Neural cell (in vitro differentiated cells): ENCODE measurements around the gene OR2A2. TPM values are rescaled to one million over a fixed set of nuclear protein-coding genes. Genes with fewer than 3 reads are reported as not detected.

Experiments
- H2AFZ ChIP-seq: fragments of 200-600, 300-800 bp; sonication (generic), shearing (Covaris generic); 2 replicates; pipeline ENCODE4 v1.6.0; 2014; ENCODE audit warnings: low read depth, mild to moderate bottlenecking, antibody characterized with exemption, low read length, moderate library complexity
- H3F3A ChIP-seq: fragments of 200-600 bp; shearing (Covaris generic); 2 replicates; pipeline ENCODE4 v1.6.1; 2016; ENCODE audit warnings: mild to moderate bottlenecking, moderate library complexity, mixed read lengths, antibody characterized with exemption, low read length; ENCODE audit not compliant: insufficient read depth, poor library complexity, severe bottlenecking
- H3K27ac ChIP-seq: fragments of 200-600, 300-800 bp; sonication (generic), shearing (Covaris generic); 2 replicates; pipeline ENCODE4 v1.5.1; 2014; ENCODE audit warnings: mild to moderate bottlenecking, low read length, moderate library complexity
- H3K27me3 ChIP-seq: fragments of 300-800, 200-600 bp; sonication (generic), shearing (Covaris generic); 2 replicates; pipeline ENCODE4 v1.6.0; 2014; ENCODE audit warnings: mild to moderate bottlenecking, low read depth, low read length, moderate library complexity; ENCODE audit not compliant: insufficient read depth
- H3K36me3 ChIP-seq: fragments of 300-800, 200-600 bp; sonication (generic), shearing (Covaris generic); 2 replicates; pipeline ENCODE4 v1.5.1; 2014; ENCODE audit warnings: mild to moderate bottlenecking, antibody characterized with exemption, low read length, moderate library complexity; ENCODE audit not compliant: insufficient read depth
- H3K4me2 ChIP-seq: fragments of 300-800, 200-600 bp; sonication (generic), shearing (Covaris generic); 2 replicates; pipeline ENCODE4 v1.6.0; 2014; ENCODE audit warnings: mild to moderate bottlenecking, low read length
- H3K4me3 ChIP-seq: fragments of 300-800, 200-600 bp; sonication (generic), shearing (Covaris generic); 2 replicates; pipeline ENCODE4 v1.5.1; 2014; ENCODE audit warnings: mild to moderate bottlenecking, low read length, moderate library complexity
- H3K79me2 ChIP-seq: fragments of 200-600 bp; shearing (Covaris generic); replicated peaks from 2 replicates; pipeline ENCODE4 v1.6.0; 2014; ENCODE audit warnings: mild to moderate bottlenecking, low read length, moderate library complexity; ENCODE audit not compliant: insufficient read depth
- H3K9ac ChIP-seq: fragments of 300-800, 200-600 bp; sonication (generic), shearing (Covaris generic); 2 replicates; pipeline ENCODE4 v1.6.1; 2016; ENCODE audit warnings: mild to moderate bottlenecking, low read length, mixed read lengths
- H3K9me2 ChIP-seq: fragments of 200-600 bp; shearing (Covaris generic); 2 replicates; pipeline ENCODE4 v1.6.1; 2016; ENCODE audit warnings: mild to moderate bottlenecking, low read length, mixed read lengths; ENCODE audit not compliant: insufficient read depth
- H3K9me3 ChIP-seq: fragments of 200-600, 300-800 bp; sonication (generic), shearing (Covaris generic); 2 replicates; pipeline ENCODE4 v1.6.1; 2016; ENCODE audit warnings: mild to moderate bottlenecking, mixed run types, low read length, moderate library complexity, mixed read lengths
- H4K20me1 ChIP-seq: fragments of 200-600 bp; shearing (Covaris generic); 2 replicates; pipeline ENCODE4 v1.6.1; 2016; ENCODE audit warnings: mild to moderate bottlenecking, mixed run types; ENCODE audit not compliant: insufficient read depth
- EP300 ChIP-seq: fragments of 450-650 bp; conservative IDR thresholded peaks from 2 replicates; pipeline ENCODE4 v1.6.1; 2014; ENCODE audit warnings: antibody characterized with exemption, mild to moderate bottlenecking, moderate library complexity; ENCODE audit not compliant: poor library complexity, severe bottlenecking
- EZH2 ChIP-seq: fragments of 200-600, 300-800 bp; shearing (Covaris generic), sonication (generic); IDR thresholded peaks from 2 replicates; pipeline ENCODE4 v1.6.1; 2014; ENCODE audit warnings: antibody characterized with exemption, low read length, borderline replicate concordance, mild to moderate bottlenecking; ENCODE audit not compliant: insufficient read depth, poor library complexity, severe bottlenecking
- MXI1 ChIP-seq: fragments of 450-650 bp; conservative IDR thresholded peaks from 2 replicates; pipeline ENCODE4 v1.6.1; 2014; ENCODE audit warnings: antibody characterized with exemption, mild to moderate bottlenecking; ENCODE audit not compliant: poor library complexity, severe bottlenecking
- POLR2AphosphoS5 ChIP-seq: IDR thresholded peaks from 2 replicates; pipeline ENCODE4 v1.6.1; 2012
- RAD21 ChIP-seq: fragments of 450-650 bp; conservative IDR thresholded peaks from 2 replicates; pipeline ENCODE4 v1.6.1; 2014; ENCODE audit warnings: antibody characterized with exemption, mild to moderate bottlenecking, moderate library complexity
- SMC3 ChIP-seq: fragments of 450-650 bp; conservative IDR thresholded peaks from 2 replicates; pipeline ENCODE4 v1.6.1; 2014; ENCODE audit warnings: antibody characterized with exemption, mild to moderate bottlenecking, moderate library complexity; ENCODE audit not compliant: poor library complexity
- TAF1 ChIP-seq: IDR thresholded peaks from 2 replicates; pipeline ENCODE4 v1.6.1; 2012; ENCODE audit warnings: low read depth
- polyA plus RNA-seq: library from polyadenylated mRNA; depleted of rRNA; stranded (reverse); fragments of >200 nt; gene quantifications from 2 replicates; pipeline ENCODE4 v1.2.3, GENCODE V29; 2014
- TF ChIP-seq, protein P1 (sequence below): fragments of 450-650 bp; IDR thresholded peaks from 2 replicates; pipeline ENCODE4 v1.5.1; 2014; ENCODE audit warnings: antibody characterized with exemption, mild to moderate bottlenecking, moderate library complexity; ENCODE audit not compliant: poor library complexity, severe bottlenecking
- TF ChIP-seq, protein P2 (sequence below): IDR thresholded peaks from 2 replicates; pipeline ENCODE4 v1.6.1; 2012; ENCODE audit warnings: borderline replicate concordance

Gene OR2A2
- polyA plus RNA-seq, 1 donor from 2014 or later = not detected

DNA sequence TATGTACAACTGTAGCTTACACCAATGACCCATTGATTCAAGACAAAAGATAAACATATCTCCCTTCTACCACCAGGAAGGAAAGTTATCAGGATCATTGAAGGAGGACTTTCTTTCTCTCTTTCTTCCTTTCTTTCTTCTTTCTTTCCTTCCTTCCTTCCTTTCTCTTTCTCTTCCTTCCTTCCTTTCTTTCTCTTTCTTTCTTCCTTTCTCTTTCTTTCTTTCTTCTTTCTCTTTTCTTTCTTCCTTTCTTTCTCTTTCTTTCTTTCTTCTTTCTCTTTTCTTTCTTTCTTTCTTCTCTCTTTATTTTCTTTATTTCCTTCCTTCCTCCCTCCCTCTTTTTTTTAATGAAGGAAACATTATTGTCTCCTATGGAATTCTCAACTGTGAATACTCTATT, 10.6 kb upstream of the OR2A2 start:
- no peaks in the 10 kb centered on the region for H3K36me3 ChIP-seq
- H3K79me2 ChIP-seq = no peaks in the 10 kb centered on the region
- H3K4me3 ChIP-seq = no peak overlapping the region
- H3K9ac ChIP-seq = no peak overlapping the region
- H3K27me3 ChIP-seq = no peaks in the 10 kb centered on the region
- no peaks in the 10 kb centered on the region for H3K9me2 ChIP-seq
- no peaks in the 10 kb centered on the region for H3F3A ChIP-seq
- no peaks in the 10 kb centered on the region for H3K9me3 ChIP-seq
- H2AFZ ChIP-seq = no peak overlapping the region
- no peaks in the 10 kb centered on the region for H4K20me1 ChIP-seq
- H3K27ac ChIP-seq = no peak overlapping the region
- TF ChIP-seq EP300 = no peak
- no peak for TF ChIP-seq SMC3
- TF ChIP-seq, protein P1, sequence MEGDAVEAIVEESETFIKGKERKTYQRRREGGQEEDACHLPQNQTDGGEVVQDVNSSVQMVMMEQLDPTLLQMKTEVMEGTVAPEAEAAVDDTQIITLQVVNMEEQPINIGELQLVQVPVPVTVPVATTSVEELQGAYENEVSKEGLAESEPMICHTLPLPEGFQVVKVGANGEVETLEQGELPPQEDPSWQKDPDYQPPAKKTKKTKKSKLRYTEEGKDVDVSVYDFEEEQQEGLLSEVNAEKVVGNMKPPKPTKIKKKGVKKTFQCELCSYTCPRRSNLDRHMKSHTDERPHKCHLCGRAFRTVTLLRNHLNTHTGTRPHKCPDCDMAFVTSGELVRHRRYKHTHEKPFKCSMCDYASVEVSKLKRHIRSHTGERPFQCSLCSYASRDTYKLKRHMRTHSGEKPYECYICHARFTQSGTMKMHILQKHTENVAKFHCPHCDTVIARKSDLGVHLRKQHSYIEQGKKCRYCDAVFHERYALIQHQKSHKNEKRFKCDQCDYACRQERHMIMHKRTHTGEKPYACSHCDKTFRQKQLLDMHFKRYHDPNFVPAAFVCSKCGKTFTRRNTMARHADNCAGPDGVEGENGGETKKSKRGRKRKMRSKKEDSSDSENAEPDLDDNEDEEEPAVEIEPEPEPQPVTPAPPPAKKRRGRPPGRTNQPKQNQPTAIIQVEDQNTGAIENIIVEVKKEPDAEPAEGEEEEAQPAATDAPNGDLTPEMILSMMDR = no peak
- TF ChIP-seq TAF1 = no peak
- no peak for TF ChIP-seq POLR2AphosphoS5
- no peak for TF ChIP-seq RAD21
- TF ChIP-seq, protein P2, sequence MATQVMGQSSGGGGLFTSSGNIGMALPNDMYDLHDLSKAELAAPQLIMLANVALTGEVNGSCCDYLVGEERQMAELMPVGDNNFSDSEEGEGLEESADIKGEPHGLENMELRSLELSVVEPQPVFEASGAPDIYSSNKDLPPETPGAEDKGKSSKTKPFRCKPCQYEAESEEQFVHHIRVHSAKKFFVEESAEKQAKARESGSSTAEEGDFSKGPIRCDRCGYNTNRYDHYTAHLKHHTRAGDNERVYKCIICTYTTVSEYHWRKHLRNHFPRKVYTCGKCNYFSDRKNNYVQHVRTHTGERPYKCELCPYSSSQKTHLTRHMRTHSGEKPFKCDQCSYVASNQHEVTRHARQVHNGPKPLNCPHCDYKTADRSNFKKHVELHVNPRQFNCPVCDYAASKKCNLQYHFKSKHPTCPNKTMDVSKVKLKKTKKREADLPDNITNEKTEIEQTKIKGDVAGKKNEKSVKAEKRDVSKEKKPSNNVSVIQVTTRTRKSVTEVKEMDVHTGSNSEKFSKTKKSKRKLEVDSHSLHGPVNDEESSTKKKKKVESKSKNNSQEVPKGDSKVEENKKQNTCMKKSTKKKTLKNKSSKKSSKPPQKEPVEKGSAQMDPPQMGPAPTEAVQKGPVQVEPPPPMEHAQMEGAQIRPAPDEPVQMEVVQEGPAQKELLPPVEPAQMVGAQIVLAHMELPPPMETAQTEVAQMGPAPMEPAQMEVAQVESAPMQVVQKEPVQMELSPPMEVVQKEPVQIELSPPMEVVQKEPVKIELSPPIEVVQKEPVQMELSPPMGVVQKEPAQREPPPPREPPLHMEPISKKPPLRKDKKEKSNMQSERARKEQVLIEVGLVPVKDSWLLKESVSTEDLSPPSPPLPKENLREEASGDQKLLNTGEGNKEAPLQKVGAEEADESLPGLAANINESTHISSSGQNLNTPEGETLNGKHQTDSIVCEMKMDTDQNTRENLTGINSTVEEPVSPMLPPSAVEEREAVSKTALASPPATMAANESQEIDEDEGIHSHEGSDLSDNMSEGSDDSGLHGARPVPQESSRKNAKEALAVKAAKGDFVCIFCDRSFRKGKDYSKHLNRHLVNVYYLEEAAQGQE = no peak
- no peak for TF ChIP-seq MXI1
- no peak for TF ChIP-seq EZH2
- H3K4me2 ChIP-seq = no peak overlapping the region

DNA sequence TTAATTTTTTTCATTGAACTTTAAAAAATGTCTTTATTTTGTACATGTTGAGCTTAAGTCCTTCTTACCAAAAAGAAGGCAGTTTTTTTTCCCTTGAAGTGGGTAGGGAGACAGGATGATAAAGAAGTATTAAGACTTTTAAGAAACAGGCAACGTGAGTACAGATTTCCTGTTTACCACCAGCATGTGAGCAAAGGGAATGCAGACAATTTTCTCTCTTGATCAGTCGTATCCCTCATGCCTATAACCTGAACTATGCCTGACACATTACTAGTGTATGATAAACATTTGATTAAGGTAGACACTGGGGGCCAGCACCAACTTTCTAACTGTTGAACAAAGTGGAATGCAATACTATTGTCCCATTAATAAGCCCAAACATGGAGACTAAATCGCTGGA, 8.8 kb upstream of the OR2A2 start:
- Histone ChIP-seq H3K27ac (no peak overlapping the region), H3F3A (no peaks in the 10 kb centered on the region), H2AFZ (no peak overlapping the region), H3K27me3 (no peaks in the 10 kb centered on the region), H4K20me1 (no peaks in the 10 kb centered on the region), H3K9ac (no peak overlapping the region), H3K4me3 (no peak overlapping the region), H3K9me3 (no peaks in the 10 kb centered on the region), H3K79me2 (no peaks in the 10 kb centered on the region), H3K4me2 (no peak overlapping the region), H3K36me3 (no peaks in the 10 kb centered on the region), H3K9me2 (no peaks in the 10 kb centered on the region)
- TF ChIP-seq EP300 (no peak), POLR2AphosphoS5 (no peak), TAF1 (no peak), RAD21 (no peak), SMC3 (no peak), MXI1 (no peak), EZH2 (no peak)
- TF ChIP-seq, protein P2 = no peak
- TF ChIP-seq, protein P1 = no peak
